CD4-positive, CD25-positive, alpha-beta regulatory T cell (primary cell): ENCODE results near the gene VAV3. TPM values are rescaled to one million over a fixed set of nuclear protein-coding genes. Genes with fewer than 3 reads are reported as not detected.

Source experiments
- ATAC-seq, 2 donors: fragments of 150-1000 bp; cut with Tn5 transposase; one replicate each; pipeline ENCODE4 v1.10.0; 2021; ENCODE audit warnings: low read depth in 2 of 2, moderate number of reproducible peaks in 2 of 2, moderate library complexity in 1 of 2
- DNase-seq, 3 donors: peaks; one replicate each; pipeline versions ENCODE4 v3.0.0 to v3.0.0-alpha.2; 2012 to 2022; ENCODE audit warnings: mixed read lengths in 1 of 3
- H3K27ac ChIP-seq: one replicate; pipeline ENCODE4 v1.7.0; 2013; ENCODE audit warnings: mild to moderate bottlenecking, low read length; ENCODE audit not compliant: insufficient read depth, poor library complexity, severe bottlenecking
- H3K27me3 ChIP-seq: one replicate; pipeline ENCODE4 v1.7.0; 2013; ENCODE audit warnings: low read length; ENCODE audit not compliant: control insufficient read depth, insufficient read depth
- H3K36me3 ChIP-seq: one replicate; pipeline ENCODE4 v1.7.0; 2013; ENCODE audit warnings: mild to moderate bottlenecking, low read length, moderate library complexity; ENCODE audit not compliant: control insufficient read depth, insufficient read depth
- H3K4me1 ChIP-seq: 2 replicates; pipeline ENCODE4 v1.7.0; 2013; ENCODE audit warnings: mild to moderate bottlenecking, low read length; ENCODE audit not compliant: insufficient read depth, control insufficient read depth, poor library complexity, severe bottlenecking
- H3K4me3 ChIP-seq: one replicate; pipeline ENCODE4 v1.7.0; 2013; ENCODE audit warnings: low read depth, mild to moderate bottlenecking, low read length, moderate library complexity
- H3K9me3 ChIP-seq, 2 experiments: 1 replicate in 1 of 2; 2 replicates in 1 of 2; pipeline ENCODE4 v1.7.0; 2013; ENCODE audit warnings: low read length in 2 of 2, mild to moderate bottlenecking in 1 of 2, moderate library complexity in 1 of 2; ENCODE audit not compliant: control insufficient read depth in 2 of 2
- H3K27ac Mint-ChIP-seq, 3 donors: one replicate each; pipeline ENCODE4 v1.8.0; 2020 to 2022; ENCODE audit warnings: mild to moderate bottlenecking in 3 of 3, mixed read lengths in 3 of 3, moderate library complexity in 2 of 3
- H3K27me3 Mint-ChIP-seq: one replicate; pipeline ENCODE4 v1.8.0; 2022; ENCODE audit warnings: mild to moderate bottlenecking, mixed read lengths
- H3K36me3 Mint-ChIP-seq: one replicate; pipeline ENCODE4 v1.8.0; 2020; ENCODE audit warnings: mixed read lengths
- H3K4me1 Mint-ChIP-seq, 4 donors: one replicate each; pipeline ENCODE4 v1.8.0; 2020 to 2022; ENCODE audit warnings: mixed read lengths in 4 of 4, mild to moderate bottlenecking in 1 of 4
- H3K4me3 Mint-ChIP-seq, 4 donors: one replicate each; pipeline ENCODE4 v1.8.0; 2020 to 2022; ENCODE audit warnings: mild to moderate bottlenecking in 4 of 4, mixed read lengths in 4 of 4, moderate library complexity in 3 of 4
- H3K9me3 Mint-ChIP-seq, 7 donors: one replicate each; pipeline ENCODE4 v1.8.0; 2020 to 2022; ENCODE audit warnings: mixed read lengths in 7 of 7, mild to moderate bottlenecking in 3 of 7, moderate library complexity in 2 of 7
- polyA plus RNA-seq, 4 donors: library from polyadenylated mRNA; unstranded; fragments of 300-500 nt; fragmentation: Illumina TruSeq; gene quantifications; one replicate each; pipeline ENCODE4 v1.2.3, GENCODE V29; 2021
- total RNA-seq: library from RNA; stranded (reverse); gene quantifications from one replicate; pipeline ENCODE4 v1.2.3, GENCODE V29; 2022

Gene VAV3
- total and polyA plus RNA-seq, 5 donors from 2014 or later, result 6.2 to 21.5 (median 11.1) TPM

- Histone ChIP-seq H3K4me1 (peaks cover 18% of the 10 kb centered on the region), H3K27ac (no peak overlapping the region), H3K27me3 (no peaks in the 10 kb centered on the region), H3K9me3 (peaks cover 0 to 3% of the 10 kb centered on the region in 2 experiments), H3K36me3 (peaks cover 2% of the 10 kb centered on the region), H3K4me3 (no peak overlapping the region)
- H3K4me3 Mint-ChIP-seq, result no peak overlapping the region
- peaks cover 0 to 12% (median 0%) of the 10 kb centered on the region in 7 donors for H3K9me3 Mint-ChIP-seq
- no peak overlapping the region for H3K27ac Mint-ChIP-seq
- DNase-seq (no peak), ATAC-seq (no peak)
- peaks cover 8% of the 10 kb centered on the region for H3K36me3 Mint-ChIP-seq
- H3K27me3 Mint-ChIP-seq, result no peaks in the 10 kb centered on the region
- H3K4me1 Mint-ChIP-seq, result peaks cover 36 to 80% (median 47%) of the 10 kb centered on the region in 4 donors
Measured at GRCh38 chr1:107877745-107878144, 87.2 kb downstream of the VAV3 start.

GRCh38 chr1:107877092-107877491 is 87.9 kb downstream of the VAV3 start:
- H3K27me3 Mint-ChIP-seq, result no peaks in the 10 kb centered on the region
- DNase-seq (no peak), ATAC-seq (no peak)
- H3K36me3 Mint-ChIP-seq, result peaks cover 8% of the 10 kb centered on the region
- H3K36me3 ChIP-seq, result peaks cover 2% of the 10 kb centered on the region
- peaks cover 0 to 3% of the 10 kb centered on the region in 2 experiments for H3K9me3 ChIP-seq
- peak overlapping the region; percentile 63 for H3K4me3 ChIP-seq
- peak overlapping the region; percentile 35 for H3K27ac ChIP-seq
- peaks cover 18% of the 10 kb centered on the region for H3K4me1 ChIP-seq
- H3K4me1 Mint-ChIP-seq, result peaks cover 35 to 78% (median 42%) of the 10 kb centered on the region in 4 donors
- H3K27ac Mint-ChIP-seq, result peak overlapping the region in 1 of 3 donors; percentile 49
- peaks cover 0 to 12% (median 0%) of the 10 kb centered on the region in 7 donors for H3K9me3 Mint-ChIP-seq
- no peaks in the 10 kb centered on the region for H3K27me3 ChIP-seq
- peak overlapping the region; percentile 3 to 68 (median 40) for H3K4me3 Mint-ChIP-seq

GRCh38 chr1:107875689-107876088 is 89.3 kb downstream of the VAV3 start:
- no peak overlapping the region for H3K27ac ChIP-seq
- H3K36me3 ChIP-seq, result peaks cover 2% of the 10 kb centered on the region
- Mint-ChIP-seq H3K27ac (peak overlapping the region in 2 of 3 donors; percentile 13 to 32), H3K4me1 (peaks cover 39 to 77% (median 44%) of the 10 kb centered on the region in 4 donors), H3K36me3 (peaks cover 8% of the 10 kb centered on the region), H3K27me3 (no peaks in the 10 kb centered on the region), H3K9me3 (peaks cover 0 to 12% (median 0%) of the 10 kb centered on the region in 7 donors), H3K4me3 (peak overlapping the region in 1 of 4 donors; percentile 57)
- peaks cover 31% of the 10 kb centered on the region for H3K4me1 ChIP-seq
- ATAC-seq, result no peak
- DNase-seq, result no peak
- H3K4me3 ChIP-seq, result no peak overlapping the region
- no peaks in the 10 kb centered on the region for H3K27me3 ChIP-seq
- peaks cover 0 to 3% of the 10 kb centered on the region in 2 experiments for H3K9me3 ChIP-seq

GRCh38 chr1:107874221-107874620 is 90.8 kb downstream of the VAV3 start:
- H3K9me3 ChIP-seq, result peaks cover 0 to 3% of the 10 kb centered on the region in 2 experiments
- Mint-ChIP-seq H3K27ac (peak overlapping the region in 1 of 3 donors; percentile 11), H3K4me3 (peak overlapping the region in 1 of 4 donors; percentile 1), H3K4me1 (peaks cover 40 to 77% (median 47%) of the 10 kb centered on the region in 4 donors), H3K27me3 (no peaks in the 10 kb centered on the region), H3K9me3 (peaks cover 0 to 12% (median 0%) of the 10 kb centered on the region in 7 donors), H3K36me3 (peaks cover 9% of the 10 kb centered on the region)
- no peak overlapping the region for H3K4me3 ChIP-seq
- DNase-seq (no peak), ATAC-seq (no peak)
- no peaks in the 10 kb centered on the region for H3K36me3 ChIP-seq
- no peak overlapping the region for H3K27ac ChIP-seq
- H3K27me3 ChIP-seq, result no peaks in the 10 kb centered on the region
- H3K4me1 ChIP-seq, result peaks cover 33% of the 10 kb centered on the region

GRCh38 chr1:107871687-107872395 is 93.1 kb downstream of the VAV3 start:
- Mint-ChIP-seq H3K36me3 (peaks cover 9% of the 10 kb centered on the region), H3K9me3 (peaks cover 0 to 9% (median 0%) of the 10 kb centered on the region in 7 donors), H3K27me3 (no peaks in the 10 kb centered on the region), H3K4me3 (peak overlapping the region in 3 of 4 donors; percentile 8 to 62 (median 28)), H3K4me1 (peaks cover 35 to 77% (median 50%) of the 10 kb centered on the region in 4 donors), H3K27ac (peak overlapping the region; percentile 79 to 86 (median 81))
- H3K9me3 ChIP-seq, result no peaks in the 10 kb centered on the region
- peak in 1 of 2 donors; percentile 21 for ATAC-seq
- H3K36me3 ChIP-seq, result no peaks in the 10 kb centered on the region
- no peaks in the 10 kb centered on the region for H3K27me3 ChIP-seq
- peak overlapping the region; percentile 64 for H3K27ac ChIP-seq
- H3K4me3 ChIP-seq, result peak overlapping the region; percentile 42
- DNase-seq, result no peak
- H3K4me1 ChIP-seq, result peaks cover 37% of the 10 kb centered on the region

GRCh38 chr1:107871259-107871658 is 93.7 kb downstream of the VAV3 start:
- H3K27me3 Mint-ChIP-seq, result no peaks in the 10 kb centered on the region
- peaks cover 32 to 76% (median 48%) of the 10 kb centered on the region in 4 donors for H3K4me1 Mint-ChIP-seq
- Histone ChIP-seq H3K36me3 (no peaks in the 10 kb centered on the region), H3K9me3 (no peaks in the 10 kb centered on the region), H3K4me1 (peaks cover 37% of the 10 kb centered on the region), H3K4me3 (peak overlapping the region; percentile 42), H3K27ac (peak overlapping the region; percentile 64), H3K27me3 (no peaks in the 10 kb centered on the region)
- peaks cover 0 to 7% (median 0%) of the 10 kb centered on the region in 7 donors for H3K9me3 Mint-ChIP-seq
- peak in 1 of 3 donors; percentile 49 for DNase-seq
- peaks cover 7% of the 10 kb centered on the region for H3K36me3 Mint-ChIP-seq
- H3K27ac Mint-ChIP-seq, result peak overlapping the region; percentile 79 to 86 (median 81)
- peak overlapping the region in 3 of 4 donors; percentile 8 to 62 (median 33) for H3K4me3 Mint-ChIP-seq
- peak; percentile 56 to 63 for ATAC-seq

GRCh38 chr1:107870696-107871095 is 94.3 kb downstream of the VAV3 start:
- H3K4me1 Mint-ChIP-seq, result peaks cover 27 to 75% (median 46%) of the 10 kb centered on the region in 4 donors
- no peaks in the 10 kb centered on the region for H3K9me3 ChIP-seq
- ATAC-seq (no peak), DNase-seq (no peak)
- H3K27me3 ChIP-seq, result no peaks in the 10 kb centered on the region
- no peaks in the 10 kb centered on the region for H3K27me3 Mint-ChIP-seq
- H3K27ac ChIP-seq, result peak overlapping the region; percentile 63
- H3K27ac Mint-ChIP-seq, result peak overlapping the region; percentile 54 to 89 (median 86)
- peaks cover 0 to 4% (median 0%) of the 10 kb centered on the region in 7 donors for H3K9me3 Mint-ChIP-seq
- peaks cover 36% of the 10 kb centered on the region for H3K4me1 ChIP-seq
- no peak overlapping the region for H3K4me3 ChIP-seq
- H3K4me3 Mint-ChIP-seq, result peak overlapping the region in 2 of 4 donors; percentile 5 to 24
- peaks cover 5% of the 10 kb centered on the region for H3K36me3 Mint-ChIP-seq
- no peaks in the 10 kb centered on the region for H3K36me3 ChIP-seq
